HCT116 (cell line): Measurements from ENCODE around the gene TRIM38. TPM values are rescaled to one million over a fixed set of nuclear protein-coding genes. Genes with fewer than 3 reads are reported as not detected.

ENCODE experiments used
- ATAC-seq: fragments of 200-7000 bp; cut with Tn5 transposase; 2 replicates; pipeline ENCODE4 v1.9.1; 2020; ENCODE audit warnings: mild to moderate bottlenecking, moderate library complexity
- BruUV-seq: library from RNA; stranded (reverse); fragments of 400-500 nt; replicated peaks from 2 replicates; lab custom pipeline; 2021; lab: Mats Ljungman, UMichigan
- CTCF ChIA-PET: fragments of 300-600 bp; sonication (Branson Sonifier 250); formaldehyde crosslinking; loops from one replicate; lab custom pipeline; 2021; ENCODE audit warnings: antibody characterized with exemption; lab: Charles Lee
- POLR2A ChIA-PET: fragments of 300-600, 350-600 bp; sonication (Branson Sonifier 250); formaldehyde crosslinking; loops from one replicate; lab custom pipeline; 2021; ENCODE audit warnings: antibody characterized with exemption; lab: Charles Lee
- RAD21 ChIA-PET, 2 experiments: fragments of 300-600 bp; sonication (Branson Sonifier 250); formaldehyde crosslinking; loops; one replicate each; lab custom pipeline; 2023; ENCODE audit warnings: low total read pairs in 2 of 2; ENCODE audit not compliant: uncharacterized antibody in 2 of 2, unreplicated experiment in 2 of 2, low non-redundant PET in 1 of 2; lab: Charles Lee
- DNase-seq: peaks from one replicate; pipeline ENCODE4 v3.0.0-alpha.2; 2010; ENCODE audit warnings: low read depth, low spot score
- H2AFZ ChIP-seq: fragments of 200-600 bp; shearing (Covaris generic), sonication (generic); 2 replicates; pipeline ENCODE4 v1.6.1; 2017; ENCODE audit warnings: low read depth, mixed run types, mixed read lengths, antibody characterized with exemption, low read length; ENCODE audit not compliant: poor library complexity, severe bottlenecking
- H3K27ac ChIP-seq: 2 replicates; pipeline ENCODE4 v1.5.1; 2012; ENCODE audit warnings: low read depth, low read length
- H3K27me3 ChIP-seq: fragments of 200-600 bp; sonication (generic); 2 replicates; pipeline ENCODE4 v1.6.1; 2016; ENCODE audit warnings: mixed run types, low read length, mixed read lengths; ENCODE audit not compliant: insufficient read depth
- H3K36me3 ChIP-seq, 2 experiments: fragments of 200-500 bp in 1 of 2; fragments of 200-600 bp in 1 of 2; sonication (Bioruptor generic) in 1 of 2; sonication (generic) in 1 of 2; 2 replicates each; pipeline versions ENCODE4 v1.5.1 to v1.6.1; 2014 to 2016; ENCODE audit warnings: low read length in 2 of 2, inconsistent platforms in 1 of 2, mixed read lengths in 1 of 2, mixed run types in 1 of 2; ENCODE audit not compliant: insufficient read depth in 2 of 2, control insufficient read depth in 1 of 2
- H3K4me1 ChIP-seq, 2 experiments: fragments of 200-600 bp in 1 of 2; sonication (generic) in 1 of 2; 2 replicates each; pipeline versions ENCODE4 v1.5.1 to v1.6.1; 2012 to 2017; ENCODE audit warnings: low read length in 2 of 2, inconsistent platforms in 1 of 2, mild to moderate bottlenecking in 1 of 2, mixed read lengths in 1 of 2, mixed run types in 1 of 2, moderate library complexity in 1 of 2; ENCODE audit not compliant: insufficient read depth in 2 of 2, control insufficient read depth in 1 of 2
- H3K4me2 ChIP-seq: fragments of 200-600 bp; sonication (generic); 2 replicates; pipeline ENCODE4 v1.6.1; 2017; ENCODE audit warnings: mixed run types, low read length, mixed read lengths
- H3K4me3 ChIP-seq, 2 experiments: fragments of 200-600 bp in 1 of 2; sonication (generic) in 1 of 2; replicated peaks in 1 of 2; 2 replicates each; pipeline ENCODE4 v1.5.1; 2011 to 2016; ENCODE audit warnings: low read length in 2 of 2, control low read depth in 1 of 2, low read depth in 1 of 2, mild to moderate bottlenecking in 1 of 2, mixed read lengths in 1 of 2, mixed run types in 1 of 2
- H3K79me2 ChIP-seq: fragments of 200-600 bp; sonication (generic); 2 replicates; pipeline ENCODE4 v1.6.1; 2017; ENCODE audit warnings: mild to moderate bottlenecking, mixed run types, low read length, moderate library complexity, mixed read lengths; ENCODE audit not compliant: insufficient read depth
- H3K9ac ChIP-seq: fragments of 200-600 bp; sonication (generic); 2 replicates; pipeline ENCODE4 v1.6.1; 2016; ENCODE audit warnings: low read length, mixed read lengths
- H3K9me2 ChIP-seq: fragments of 200-600 bp; sonication (generic), shearing (Covaris generic); 2 replicates; pipeline ENCODE4 v1.6.1; 2017; ENCODE audit warnings: mixed run types, mild to moderate bottlenecking, moderate library complexity; ENCODE audit not compliant: insufficient read depth
- H3K9me3 ChIP-seq, 2 experiments: fragments of 200-500 bp in 1 of 2; fragments of 200-600 bp in 1 of 2; sonication (Bioruptor generic) in 1 of 2; sonication (generic) in 1 of 2; 2 replicates each; pipeline ENCODE4 v1.6.1; 2014 to 2017; ENCODE audit warnings: low read length in 2 of 2, mixed read lengths in 2 of 2, inconsistent platforms in 1 of 2, low read depth in 1 of 2, mild to moderate bottlenecking in 1 of 2, mixed run types in 1 of 2, moderate library complexity in 1 of 2; ENCODE audit not compliant: control insufficient read depth in 1 of 2, insufficient read depth in 1 of 2
- H4K20me1 ChIP-seq: fragments of 200-600 bp; sonication (generic), shearing (Covaris generic); 2 replicates; pipeline ENCODE4 v1.6.1; 2017; ENCODE audit warnings: mixed run types, mild to moderate bottlenecking, moderate library complexity; ENCODE audit not compliant: insufficient read depth
- ATF3 ChIP-seq: IDR thresholded peaks from 2 replicates; pipeline ENCODE4 v1.6.1; 2012
- CEBPB ChIP-seq: IDR thresholded peaks from 2 replicates; pipeline ENCODE4 v1.6.1; 2012; ENCODE audit warnings: low read depth
- CTCF ChIP-seq, 3 experiments: fragments of 200-600 bp in 1 of 3; sonication (generic) in 1 of 3; IDR thresholded peaks in 2 of 3; conservative IDR thresholded peaks in 1 of 3; 2 replicates each; pipeline ENCODE4 v1.5.1; 2012 to 2017; ENCODE audit warnings: low read depth in 2 of 3, low read length in 2 of 3, antibody characterized with exemption in 1 of 3, borderline replicate concordance in 1 of 3, control low read depth in 1 of 3, mild to moderate bottlenecking in 1 of 3, mixed read lengths in 1 of 3, mixed run types in 1 of 3, moderate library complexity in 1 of 3; ENCODE audit not compliant: insufficient read depth in 1 of 3
- EZH2 ChIP-seq: fragments of 200-600 bp; sonication (generic); IDR thresholded peaks from 2 replicates; pipeline ENCODE4 v1.6.1; 2017; ENCODE audit warnings: antibody characterized with exemption, mixed run types
- EZH2phosphoT487 ChIP-seq: fragments of 200-600 bp; IDR thresholded peaks from 2 replicates; pipeline ENCODE4 v1.6.1; 2018; ENCODE audit warnings: antibody characterized with exemption, borderline replicate concordance
- FOSL1 ChIP-seq: IDR thresholded peaks from 2 replicates; pipeline ENCODE4 v1.6.1; 2012; ENCODE audit warnings: low read depth
- JUND ChIP-seq: IDR thresholded peaks from 2 replicates; pipeline ENCODE4 v1.6.1; 2012
- POLR2A ChIP-seq: IDR thresholded peaks from 2 replicates; pipeline ENCODE4 v1.7.0; 2011; ENCODE audit warnings: borderline replicate concordance; ENCODE audit not compliant: insufficient read depth, insufficient read length; ENCODE audit errors: extremely low read depth
- POLR2AphosphoS5 ChIP-seq: IDR thresholded peaks from 2 replicates; pipeline ENCODE4 v1.6.1; 2011; ENCODE audit warnings: mild to moderate bottlenecking, low read depth, low read length, moderate library complexity
- RAD21 ChIP-seq: IDR thresholded peaks from 2 replicates; pipeline ENCODE4 v1.6.1; 2012; ENCODE audit warnings: low read depth, mild to moderate bottlenecking
- REST ChIP-seq: IDR thresholded peaks from 2 replicates; pipeline ENCODE4 v1.6.1; 2012; ENCODE audit warnings: low read depth
- SIN3A ChIP-seq: IDR thresholded peaks from 2 replicates; pipeline ENCODE4 v1.6.1; 2012; ENCODE audit warnings: low read depth
- SP1 ChIP-seq: IDR thresholded peaks from 2 replicates; pipeline ENCODE4 v1.6.1; 2012; ENCODE audit warnings: low read depth
- SRF ChIP-seq: IDR thresholded peaks from 2 replicates; pipeline ENCODE4 v1.6.1; 2012; ENCODE audit warnings: low read depth
- TCF7L2 ChIP-seq: IDR thresholded peaks from 2 replicates; pipeline ENCODE4 v1.7.0; 2011; ENCODE audit warnings: borderline replicate concordance, inconsistent platforms; ENCODE audit not compliant: insufficient read depth, insufficient read length; ENCODE audit errors: extremely low read depth
- YY1 ChIP-seq: IDR thresholded peaks from 2 replicates; pipeline ENCODE4 v1.6.1; 2011; ENCODE audit warnings: low read length, low read depth, moderate library complexity, mild to moderate bottlenecking; ENCODE audit not compliant: insufficient replicate concordance; ENCODE audit errors: extremely low read depth
- ZFX ChIP-seq: fragments of 450-650 bp; IDR thresholded peaks from 2 replicates; pipeline ENCODE4 v1.6.1; 2017
- intact Hi-C: fragments of 100-400 bp; cut with micrococcal nuclease; formaldehyde crosslinking; loops from 2 replicates; pipeline ENCODE4 v1.10.0; 2022
- total RNA-seq: library from RNA; stranded (reverse); gene quantifications from one replicate; pipeline ENCODE4 v1.2.1, GENCODE V29; 2021; ENCODE audit not compliant: unreplicated experiment

TRIM38 gene
- total RNA-seq, 1 experiment from 2014 or later, result 9.6 TPM

- TF ChIP-seq CEBPB, result no peak
- no peak for TF ChIP-seq JUND
- TF ChIP-seq ZFX, result no peak
- no peak for TF ChIP-seq SIN3A
- TF ChIP-seq EZH2, result no peak
Observed at GRCh38 chr6:25975923-25976560, 13.4 kb downstream of the TRIM38 start (continued).

- no peak overlapping the region for H2AFZ ChIP-seq
- H3K9me2 ChIP-seq, result no peaks in the 10 kb centered on the region
- BruUV-seq, result no TSS peak
- H3K36me3 ChIP-seq, result peaks cover 9 to 20% of the 10 kb centered on the region in 2 experiments; a peak in 3 of 4 replicates
- no peak for DNase-seq
- no peak for ATAC-seq
- H3K4me1 ChIP-seq, result no peaks in the 10 kb centered on the region
- H3K9me3 ChIP-seq, result no peaks in the 10 kb centered on the region
- no peak overlapping the region for H3K4me3 ChIP-seq
- CTCF ChIA-PET, result interaction anchor here (0.5 to 3.0 kb wide), 2 partner anchors 12 to 49 kb away, joined by 3 to 15 read pairs; no protein-coding TSS in a partner anchor
- H3K4me2 ChIP-seq, result no peak overlapping the region
- H3K27me3 ChIP-seq, result no peaks in the 10 kb centered on the region
- H3K27ac ChIP-seq, result no peak overlapping the region
- H3K9ac ChIP-seq, result no peak overlapping the region
- intact Hi-C loops, result no loop called here
- no peaks in the 10 kb centered on the region for H4K20me1 ChIP-seq
- POLR2A ChIA-PET, result interaction anchor here (0.9 kb wide), 1 partner anchor 39 kb away, joined by 3 read pairs; a partner anchor contains a TSS
- RAD21 ChIA-PET, result no interaction called here
- H3K79me2 ChIP-seq, result no peaks in the 10 kb centered on the region
- TF ChIP-seq CTCF (IDR thresholded peaks at IDR 0.05 in 2 of 3, conservative IDR thresholded peaks at IDR 0.05 in 1 of 3; ENCODE audit: borderline replicate concordance in 1 of 3, insufficient read depth in 1 of 3, low read depth in 2 of 3, low read length in 2 of 3) (no peak), SIN3A (no peak), JUND (no peak), FOSL1 (no peak), ZFX (no peak), YY1 (no peak), ATF3 (no peak), CEBPB (no peak), REST (no peak), EZH2 (no peak), RAD21 (no peak), POLR2A (no peak), POLR2AphosphoS5 (no peak), EZH2phosphoT487 (no peak), SRF (no peak), SP1 (no peak), TCF7L2 (no peak)
Observed at GRCh38 chr6:25980935-25981334, 18.3 kb downstream of the TRIM38 start.
